K562 (cell line): ENCODE data around the gene NUFIP1. TPM values are rescaled to one million over a fixed set of nuclear protein-coding genes. Genes with fewer than 3 reads are reported as not detected.
A peak's percentile ranks its signal among the peaks of the same experiment; 100 is the strongest.

Experiments
- CC2D1A ChIP-seq: fragments of 450-650 bp; IDR thresholded peaks from 2 replicates; pipeline ENCODE4 v1.6.1; 2017; ENCODE audit warnings: mild to moderate bottlenecking
- E2F3 ChIP-seq: fragments of 250-450 bp; sonication (Bioruptor Pico); IDR thresholded peaks from 2 replicates; pipeline ENCODE4 v1.4.0; 2020; ENCODE audit warnings: mild to moderate bottlenecking
- ELF1 ChIP-seq: fragments of 200-800 bp; sonication (Bioruptor generic); IDR thresholded peaks from 2 replicates; pipeline ENCODE4 v1.6.1; 2016; ENCODE audit warnings: missing genetic modification characterization, missing compliant biosample characterization
- ELF2 ChIP-seq: fragments of 250-450 bp; sonication (Bioruptor Pico); IDR thresholded peaks from 2 replicates; pipeline ENCODE4 v1.5.0; 2021; ENCODE audit warnings: mild to moderate bottlenecking
- FOXM1 ChIP-seq, 2 experiments: fragments of 450-650 bp in 1 of 2; sonication (generic) in 1 of 2; formaldehyde crosslinking in 1 of 2; IDR thresholded peaks; 2 replicates each; pipeline versions ENCODE4 v1.6.1 to v1.9.0; 2017 to 2022; ENCODE audit warnings: low read depth in 2 of 2, mild to moderate bottlenecking in 2 of 2, missing genetic modification reagents in 1 of 2, moderate library complexity in 1 of 2
- HSF4 ChIP-seq: fragments of 250-450 bp; sonication (Bioruptor Pico); IDR thresholded peaks from 2 replicates; pipeline ENCODE4 v2.1.2; 2022; ENCODE audit warnings: mild to moderate bottlenecking, moderate library complexity, borderline replicate concordance
- ILK ChIP-seq: fragments of 450-650 bp; IDR thresholded peaks from 2 replicates; pipeline ENCODE4 v1.6.1; 2016; ENCODE audit warnings: missing genetic modification characterization, low read depth, mild to moderate bottlenecking, missing compliant biosample characterization, moderate library complexity, borderline replicate concordance
- NFYB ChIP-seq: IDR thresholded peaks from 2 replicates; pipeline ENCODE4 v1.6.1; 2011; ENCODE audit warnings: mild to moderate bottlenecking, moderate library complexity; ENCODE audit not compliant: insufficient read length; ENCODE audit errors: extremely low read depth
- NR2C2 ChIP-seq, 2 experiments: fragments of 200-800 bp in 1 of 2; sonication (Bioruptor generic) in 1 of 2; sonication (generic) in 1 of 2; formaldehyde crosslinking in 1 of 2; IDR thresholded peaks; 2 replicates each; pipeline versions ENCODE4 v1.6.1 to v1.8.0; 2016 to 2022; ENCODE audit warnings: mild to moderate bottlenecking in 1 of 2, missing compliant biosample characterization in 1 of 2, missing genetic modification characterization in 1 of 2, missing genetic modification reagents in 1 of 2
- SIN3A ChIP-seq, 2 experiments: fragments of 150-350 bp in 1 of 2; IDR thresholded peaks; 2 replicates each; pipeline ENCODE4 v1.6.1; 2011 to 2016; ENCODE audit warnings: borderline replicate concordance in 2 of 2, low read depth in 2 of 2, low read length in 2 of 2, mild to moderate bottlenecking in 2 of 2, moderate library complexity in 2 of 2; ENCODE audit not compliant: control insufficient read depth in 1 of 2
- polyA plus RNA-seq, 8 experiments: library from polyadenylated mRNA; depleted of rRNA in 4 of 8; stranded (reverse) in 5 of 8; unstranded in 3 of 8; fragments of >200 nt; fragmentation: Nextera tagmentation in 2 of 8; fragmentation: Illumina TruSeq in 1 of 8; extraction: Ambion mirVana in 2 of 8; extraction: Trizol in 1 of 8; gene quantifications; 2 replicates each; pipeline versions ENCODE4 v1.2.1 to v1.2.3, GENCODE V29; 2011 to 2014; ENCODE audit warnings: inconsistent platforms in 1 of 8, missing spikeins in 1 of 8
- total RNA-seq, 7 experiments: library from RNA; depleted of rRNA in 6 of 7; stranded (reverse); fragments of >200 nt in 6 of 7; fragmentation: Illumina TruSeq in 2 of 7; extraction: Trizol in 2 of 7; gene quantifications; 2 replicates each; pipeline versions ENCODE4 v1.2.1 to v1.2.3, GENCODE V29; 2011 to 2021; ENCODE audit warnings: low replicate concordance in 1 of 7
- TF ChIP-seq, protein P1 (sequence below): fragments of 250-450 bp; sonication (Bioruptor Pico); IDR thresholded peaks from 2 replicates; pipeline ENCODE4 v1.4.0; 2020
- TF ChIP-seq, protein P2 (sequence below): fragments of 150-350 bp; conservative IDR thresholded peaks from 2 replicates; pipeline ENCODE4 v1.6.1; 2014; ENCODE audit warnings: low read length
- TF ChIP-seq, protein P3 (sequence below): fragments of 250-450 bp; sonication (Bioruptor Pico); IDR thresholded peaks from 2 replicates; pipeline ENCODE4 v1.8.0; 2021; ENCODE audit warnings: moderate library complexity, mild to moderate bottlenecking, inconsistent platforms

The NUFIP1 gene
- total and polyA plus RNA-seq, 9 of the 15 experiments (the other 6 are each of a cell fraction or from before 2014, with no cell fraction given), result 2.6 to 9.7 (median 4.1) TPM

DNA sequence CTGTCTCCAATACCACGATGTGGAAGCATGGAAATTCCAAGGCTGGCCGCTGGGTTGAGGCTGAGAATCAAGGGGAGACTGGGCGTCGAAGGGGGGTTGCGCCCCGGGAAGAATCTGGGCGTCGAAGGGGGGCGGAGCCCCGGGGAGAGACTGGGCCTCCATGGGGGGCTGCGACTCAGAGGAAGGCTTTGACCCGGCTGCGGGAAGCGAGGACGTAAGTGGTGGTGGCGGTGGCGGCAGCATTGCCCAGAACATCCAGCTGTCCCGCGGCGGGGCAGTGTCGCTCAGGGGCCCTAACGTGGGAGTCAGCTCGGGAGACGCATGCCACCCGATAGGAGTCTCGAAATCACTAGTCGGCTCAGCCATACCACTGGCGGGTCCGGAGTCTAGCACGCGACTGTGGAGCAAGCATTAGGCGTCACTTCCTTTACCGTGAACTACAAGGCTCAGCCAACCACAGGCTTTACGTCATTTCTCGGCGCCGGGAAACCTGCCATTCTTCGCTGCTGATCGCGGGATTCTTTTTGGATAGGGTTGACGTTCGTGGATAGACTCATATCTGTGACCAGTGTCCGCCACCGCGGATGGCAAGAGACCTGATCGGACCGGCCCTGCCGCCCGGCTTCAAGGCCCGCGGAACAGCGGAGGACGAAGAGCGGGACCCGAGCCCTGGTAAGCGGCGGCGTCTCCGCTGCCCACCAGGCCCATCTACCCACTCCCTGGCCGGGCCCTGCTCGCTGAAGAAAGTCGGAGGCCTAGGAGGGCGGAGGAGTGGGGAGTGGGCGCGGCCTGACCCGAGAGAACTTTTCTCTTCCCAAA, at the start of gene NUFIP1, which contains the start of gene GPALPP1 (continued):
- TF ChIP-seq, protein P1, sequence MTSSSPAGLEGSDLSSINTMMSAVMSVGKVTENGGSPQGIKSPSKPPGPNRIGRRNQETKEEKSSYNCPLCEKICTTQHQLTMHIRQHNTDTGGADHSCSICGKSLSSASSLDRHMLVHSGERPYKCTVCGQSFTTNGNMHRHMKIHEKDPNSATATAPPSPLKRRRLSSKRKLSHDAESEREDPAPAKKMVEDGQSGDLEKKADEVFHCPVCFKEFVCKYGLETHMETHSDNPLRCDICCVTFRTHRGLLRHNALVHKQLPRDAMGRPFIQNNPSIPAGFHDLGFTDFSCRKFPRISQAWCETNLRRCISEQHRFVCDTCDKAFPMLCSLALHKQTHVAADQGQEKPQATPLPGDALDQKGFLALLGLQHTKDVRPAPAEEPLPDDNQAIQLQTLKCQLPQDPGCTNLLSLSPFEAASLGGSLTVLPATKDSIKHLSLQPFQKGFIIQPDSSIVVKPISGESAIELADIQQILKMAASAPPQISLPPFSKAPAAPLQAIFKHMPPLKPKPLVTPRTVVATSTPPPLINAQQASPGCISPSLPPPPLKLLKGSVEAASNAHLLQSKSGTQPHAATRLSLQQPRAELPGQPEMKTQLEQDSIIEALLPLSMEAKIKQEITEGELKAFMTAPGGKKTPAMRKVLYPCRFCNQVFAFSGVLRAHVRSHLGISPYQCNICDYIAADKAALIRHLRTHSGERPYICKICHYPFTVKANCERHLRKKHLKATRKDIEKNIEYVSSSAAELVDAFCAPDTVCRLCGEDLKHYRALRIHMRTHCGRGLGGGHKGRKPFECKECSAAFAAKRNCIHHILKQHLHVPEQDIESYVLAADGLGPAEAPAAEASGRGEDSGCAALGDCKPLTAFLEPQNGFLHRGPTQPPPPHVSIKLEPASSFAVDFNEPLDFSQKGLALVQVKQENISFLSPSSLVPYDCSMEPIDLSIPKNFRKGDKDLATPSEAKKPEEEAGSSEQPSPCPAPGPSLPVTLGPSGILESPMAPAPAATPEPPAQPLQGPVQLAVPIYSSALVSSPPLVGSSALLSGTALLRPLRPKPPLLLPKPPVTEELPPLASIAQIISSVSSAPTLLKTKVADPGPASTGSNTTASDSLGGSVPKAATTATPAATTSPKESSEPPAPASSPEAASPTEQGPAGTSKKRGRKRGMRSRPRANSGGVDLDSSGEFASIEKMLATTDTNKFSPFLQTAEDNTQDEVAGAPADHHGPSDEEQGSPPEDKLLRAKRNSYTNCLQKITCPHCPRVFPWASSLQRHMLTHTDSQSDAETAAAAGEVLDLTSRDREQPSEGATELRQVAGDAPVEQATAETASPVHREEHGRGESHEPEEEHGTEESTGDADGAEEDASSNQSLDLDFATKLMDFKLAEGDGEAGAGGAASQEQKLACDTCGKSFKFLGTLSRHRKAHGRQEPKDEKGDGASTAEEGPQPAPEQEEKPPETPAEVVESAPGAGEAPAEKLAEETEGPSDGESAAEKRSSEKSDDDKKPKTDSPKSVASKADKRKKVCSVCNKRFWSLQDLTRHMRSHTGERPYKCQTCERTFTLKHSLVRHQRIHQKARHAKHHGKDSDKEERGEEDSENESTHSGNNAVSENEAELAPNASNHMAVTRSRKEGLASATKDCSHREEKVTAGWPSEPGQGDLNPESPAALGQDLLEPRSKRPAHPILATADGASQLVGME (CRISPR knock-in tag), result no peak
- TF ChIP-seq FOXM1 (IDR thresholded peaks at IDR 0.05; ENCODE audit: low read depth), result no peak
- TF ChIP-seq FOXM1 (CRISPR knock-in tag; IDR thresholded peaks at IDR 0.05; ENCODE audit: low read depth), result no peak
- TF ChIP-seq ELF2 (CRISPR knock-in tag), result no peak
- no peak for TF ChIP-seq ILK
- TF ChIP-seq, protein P2, sequence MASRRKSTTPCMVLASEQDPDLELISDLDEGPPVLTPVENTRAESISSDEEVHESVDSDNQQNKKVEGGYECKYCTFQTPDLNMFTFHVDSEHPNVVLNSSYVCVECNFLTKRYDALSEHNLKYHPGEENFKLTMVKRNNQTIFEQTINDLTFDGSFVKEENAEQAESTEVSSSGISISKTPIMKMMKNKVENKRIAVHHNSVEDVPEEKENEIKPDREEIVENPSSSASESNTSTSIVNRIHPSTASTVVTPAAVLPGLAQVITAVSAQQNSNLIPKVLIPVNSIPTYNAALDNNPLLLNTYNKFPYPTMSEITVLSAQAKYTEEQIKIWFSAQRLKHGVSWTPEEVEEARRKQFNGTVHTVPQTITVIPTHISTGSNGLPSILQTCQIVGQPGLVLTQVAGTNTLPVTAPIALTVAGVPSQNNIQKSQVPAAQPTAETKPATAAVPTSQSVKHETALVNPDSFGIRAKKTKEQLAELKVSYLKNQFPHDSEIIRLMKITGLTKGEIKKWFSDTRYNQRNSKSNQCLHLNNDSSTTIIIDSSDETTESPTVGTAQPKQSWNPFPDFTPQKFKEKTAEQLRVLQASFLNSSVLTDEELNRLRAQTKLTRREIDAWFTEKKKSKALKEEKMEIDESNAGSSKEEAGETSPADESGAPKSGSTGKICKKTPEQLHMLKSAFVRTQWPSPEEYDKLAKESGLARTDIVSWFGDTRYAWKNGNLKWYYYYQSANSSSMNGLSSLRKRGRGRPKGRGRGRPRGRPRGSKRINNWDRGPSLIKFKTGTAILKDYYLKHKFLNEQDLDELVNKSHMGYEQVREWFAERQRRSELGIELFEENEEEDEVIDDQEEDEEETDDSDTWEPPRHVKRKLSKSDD, result no peak
- TF ChIP-seq, protein P3, sequence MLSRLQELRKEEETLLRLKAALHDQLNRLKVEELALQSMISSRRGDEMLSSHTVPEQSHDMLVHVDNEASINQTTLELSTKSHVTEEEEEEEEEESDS (CRISPR knock-in tag), result no peak
- peak; percentile 33 for TF ChIP-seq NFYB
- TF ChIP-seq CC2D1A, result 0 out of 2 replicates have a peak, but pooled peaks have one; percentile 18
- TF ChIP-seq NR2C2 (CRISPR knock-in tag; IDR thresholded peaks at IDR 0.05), result no peak
- TF ChIP-seq NR2C2 (tag; IDR thresholded peaks at IDR 0.05), result peak; percentile 73
- peak; percentile 83 to 95; a peak in 3 of 4 replicates for TF ChIP-seq SIN3A (IDR thresholded peaks at IDR 0.05; ENCODE audit: borderline replicate concordance in 2 of 2, control insufficient read depth in 1 of 2, low read depth in 2 of 2, low read length in 2 of 2)
- no peak for TF ChIP-seq HSF4 (CRISPR knock-in tag)
- TF ChIP-seq ELF1 (tag), result no peak
- no peak for TF ChIP-seq E2F3 (CRISPR knock-in tag)
